Suprapubic skin (tissue), 4 donors: ENCODE data around the gene DGKH. TPM values are rescaled to one million over a fixed set of nuclear protein-coding genes. Genes with fewer than 3 reads are reported as not detected.

Experiments used
- DNase-seq, 2 donors: peaks; one replicate each; pipeline ENCODE4 v3.0.0-alpha.2; 2019; ENCODE audit warnings: low spot score in 2 of 2
- H3K27ac ChIP-seq: fragments of 200-600 bp; sonication (generic); one replicate; pipeline ENCODE4 v1.5.1; 2019
- H3K27me3 ChIP-seq: fragments of 200-600 bp; sonication (generic); one replicate; pipeline ENCODE4 v1.5.1; 2019
- H3K36me3 ChIP-seq: fragments of 200-600 bp; sonication (generic); one replicate; pipeline ENCODE4 v1.5.1; 2019
- H3K4me1 ChIP-seq: fragments of 200-600 bp; sonication (generic); one replicate; pipeline ENCODE4 v1.5.1; 2019
- H3K4me3 ChIP-seq: fragments of 200-600 bp; sonication (generic); one replicate; pipeline ENCODE4 v1.5.1; 2019; ENCODE audit warnings: mild to moderate bottlenecking
- H3K9me3 ChIP-seq: fragments of 200-600 bp; sonication (generic); one replicate; pipeline ENCODE4 v1.5.1; 2019
- CTCF ChIP-seq, 2 donors: fragments of 200-600 bp in 1 of 2; fragments of 450-650 bp in 1 of 2; sonication (generic) in 1 of 2; IDR thresholded peaks; one replicate each; pipeline ENCODE4 v1.5.1; 2016 to 2019; ENCODE audit warnings: antibody characterized with exemption in 2 of 2, mild to moderate bottlenecking in 1 of 2, moderate library complexity in 1 of 2
- EP300 ChIP-seq: sonication (generic); formaldehyde crosslinking; IDR thresholded peaks from one replicate; pipeline ENCODE4 v1.6.1; 2017; ENCODE audit warnings: antibody characterized with exemption
- POLR2A ChIP-seq, 2 donors: fragments of 450-650 bp; IDR thresholded peaks; one replicate each; pipeline ENCODE4 v1.6.1; 2017; ENCODE audit warnings: antibody characterized with exemption in 2 of 2, mild to moderate bottlenecking in 2 of 2, moderate library complexity in 2 of 2
- POLR2AphosphoS5 ChIP-seq, 3 donors: sonication (generic); formaldehyde crosslinking; IDR thresholded peaks; one replicate each; pipeline ENCODE4 v1.6.1; 2017; ENCODE audit warnings: antibody characterized with exemption in 3 of 3
- WGBS: methylation state at CpG from one replicate; pipeline ENCODE4 v1.1.5; 2018; 5-methylcytosine and 5-hydroxymethylcytosine counted together
- total RNA-seq, 4 donors: library from RNA; depleted of rRNA; stranded (reverse); fragments of >200 nt; gene quantifications; one replicate each; pipeline ENCODE4 v1.1.0, GENCODE V29; 2016

Gene DGKH
- total RNA-seq, 4 donors from 2014 or later: 14.8 to 28.0 (median 16.9) TPM

- 77% methylated on average over 1 of the region's 1 CpG for WGBS
- no peaks in the 10 kb centered on the region for H3K4me1 ChIP-seq
- no peaks in the 10 kb centered on the region for H3K9me3 ChIP-seq
- no peak for TF ChIP-seq POLR2AphosphoS5 (IDR thresholded peaks at IDR 0.05)
- TF ChIP-seq POLR2A (IDR thresholded peaks at IDR 0.05): no peak
- TF ChIP-seq CTCF (IDR thresholded peaks at IDR 0.05): no peak
- no peak for TF ChIP-seq EP300
- no peak overlapping the region for H3K4me3 ChIP-seq
- no peak for DNase-seq
- no peaks in the 10 kb centered on the region for H3K27me3 ChIP-seq
- peaks cover 9% of the 10 kb centered on the region for H3K36me3 ChIP-seq
- no peak overlapping the region for H3K27ac ChIP-seq
Measured at GRCh38 chr13:42233726-42234125, 185.3 kb downstream of the DGKH start.

- DNase-seq: no peak
- Histone ChIP-seq H3K9me3 (no peaks in the 10 kb centered on the region), H3K27ac (no peak overlapping the region), H3K4me3 (no peak overlapping the region), H3K4me1 (no peaks in the 10 kb centered on the region), H3K27me3 (no peaks in the 10 kb centered on the region), H3K36me3 (no peaks in the 10 kb centered on the region)
- TF ChIP-seq EP300: no peak
- no peak for TF ChIP-seq POLR2AphosphoS5 (IDR thresholded peaks at IDR 0.05)
- TF ChIP-seq CTCF (IDR thresholded peaks at IDR 0.05): no peak
- TF ChIP-seq POLR2A (IDR thresholded peaks at IDR 0.05): no peak
- WGBS: 66% methylated on average over 1 of the region's 1 CpG
Measured at GRCh38 chr13:42239161-42239560, 190.7 kb downstream of the DGKH start.

GRCh38 chr13:42239644-42240043 lies 191.2 kb downstream of the DGKH start:
- H3K36me3 ChIP-seq: no peaks in the 10 kb centered on the region
- no peak for TF ChIP-seq POLR2AphosphoS5 (IDR thresholded peaks at IDR 0.05)
- no peak for TF ChIP-seq POLR2A (IDR thresholded peaks at IDR 0.05)
- no peak for TF ChIP-seq EP300
- TF ChIP-seq CTCF (IDR thresholded peaks at IDR 0.05): no peak
- H3K27ac ChIP-seq: no peak overlapping the region
- no peaks in the 10 kb centered on the region for H3K27me3 ChIP-seq
- no peak for DNase-seq
- H3K4me3 ChIP-seq: no peak overlapping the region
- H3K9me3 ChIP-seq: no peaks in the 10 kb centered on the region
- no peaks in the 10 kb centered on the region for H3K4me1 ChIP-seq

GRCh38 chr13:42246541-42246940 lies 198.1 kb downstream of the DGKH start:
- no peak for TF ChIP-seq POLR2AphosphoS5 (IDR thresholded peaks at IDR 0.05)
- no peak overlapping the region for H3K4me3 ChIP-seq
- 93% methylated on average over 8 of the region's 8 CpGs for WGBS
- H3K9me3 ChIP-seq: no peaks in the 10 kb centered on the region
- DNase-seq: no peak
- H3K36me3 ChIP-seq: no peaks in the 10 kb centered on the region
- no peak overlapping the region for H3K27ac ChIP-seq
- H3K27me3 ChIP-seq: no peaks in the 10 kb centered on the region
- no peaks in the 10 kb centered on the region for H3K4me1 ChIP-seq

GRCh38 chr13:42247883-42248282 lies 199.4 kb downstream of the DGKH start:
- no peak for DNase-seq
- no peaks in the 10 kb centered on the region for H3K36me3 ChIP-seq
- TF ChIP-seq POLR2AphosphoS5 (IDR thresholded peaks at IDR 0.05) (no peak), CTCF (IDR thresholded peaks at IDR 0.05) (no peak), EP300 (no peak), POLR2A (IDR thresholded peaks at IDR 0.05) (no peak)
- 89% methylated on average over 2 of the region's 2 CpGs for WGBS
- H3K27ac ChIP-seq: no peak overlapping the region
- no peaks in the 10 kb centered on the region for H3K27me3 ChIP-seq
- H3K4me3 ChIP-seq: no peak overlapping the region
- H3K9me3 ChIP-seq: no peaks in the 10 kb centered on the region
- H3K4me1 ChIP-seq: no peaks in the 10 kb centered on the region

DNA sequence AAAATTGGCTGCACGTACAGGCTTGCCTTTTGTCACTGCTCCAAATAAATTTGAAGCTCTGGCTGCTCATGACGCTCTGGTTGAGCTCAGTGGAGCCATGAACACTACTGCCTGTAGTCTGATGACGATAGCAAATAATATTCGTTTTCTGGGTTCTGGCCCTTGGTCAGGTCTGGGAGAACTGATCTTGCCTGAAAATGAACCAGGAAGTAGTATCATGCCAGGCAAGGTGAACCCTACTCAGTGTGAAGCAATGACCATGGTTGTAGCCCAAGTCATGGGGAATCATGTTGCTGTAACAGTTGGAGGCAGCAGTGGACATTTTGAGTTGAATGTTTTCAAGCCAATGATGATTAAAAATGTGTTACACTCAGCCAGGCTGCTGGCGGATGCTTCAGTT lies 207.4 kb downstream of the DGKH start:
- no peak for DNase-seq
- 50% methylated on average over 5 of the region's 5 CpGs for WGBS
- TF ChIP-seq CTCF (IDR thresholded peaks at IDR 0.05): no peak
- TF ChIP-seq POLR2AphosphoS5 (IDR thresholded peaks at IDR 0.05): no peak
- no peak for TF ChIP-seq POLR2A (IDR thresholded peaks at IDR 0.05)
- no peak for TF ChIP-seq EP300

More for the DNA sequence above, 207.4 kb downstream of the DGKH start:
- Histone ChIP-seq H3K9me3 (no peaks in the 10 kb centered on the region), H3K36me3 (no peaks in the 10 kb centered on the region), H3K27ac (no peak overlapping the region), H3K27me3 (no peaks in the 10 kb centered on the region), H3K4me3 (no peak overlapping the region), H3K4me1 (no peaks in the 10 kb centered on the region)
